ENCODE measurements around the gene SPAG6.

DNA sequence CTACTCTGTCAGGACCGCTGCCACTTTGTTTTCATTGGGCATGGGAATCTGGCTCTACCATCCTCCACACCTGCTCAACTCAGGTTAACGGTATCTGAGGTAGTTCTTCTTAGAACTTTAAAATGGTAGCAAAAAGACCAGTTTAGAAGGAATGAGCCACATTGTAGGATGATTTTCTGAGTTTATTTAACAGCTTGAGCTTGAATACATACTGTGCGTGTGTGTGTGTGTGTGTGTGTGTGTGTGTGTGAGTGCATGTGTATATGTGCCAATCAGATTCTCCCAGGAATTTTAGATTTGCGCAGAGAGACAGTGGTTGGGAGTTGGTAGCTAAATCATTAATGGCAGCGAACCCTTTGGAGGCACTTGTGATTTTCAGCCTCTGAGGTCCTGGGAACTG lies 81.4 kb downstream of the SPAG6 start:
- TF ChIP-seq ZNF274 (IDR thresholded peaks at IDR 0.05; ENCODE audit: low read depth, low read length) (no peak), SUZ12 (IDR thresholded peaks at IDR 0.05; ENCODE audit: extremely low read depth, insufficient read depth, insufficient read length) (no peak), YY1 (IDR thresholded peaks at IDR 0.05; ENCODE audit: insufficient read depth, insufficient read length) (no peak)
